Measurements from ENCODE around the gene GTF2H1.
A peak's percentile ranks its signal among the peaks of the same experiment; 100 is the strongest.

GTF2H1 gene

GRCh38 chr11:18321969-18322711, at the start of gene GTF2H1, which contains the start of gene HPS5:
Gene GTF2H1, plus strand, starts transcription at chr11:18322567. Its CDS starts 10,508 bp downstream, at chr11:18333075.
Gene HPS5, minus strand, starts transcription at chr11:18322140. Its CDS starts 4,282 bp downstream, at chr11:18317858.
- peak; percentile 95 for DNase-seq

GRCh38 chr11:18277565-18278271, 44.6 kb upstream of the GTF2H1 start:
- DNase-seq = no peak

GRCh38 chr11:18280438-18281045, 41.8 kb upstream of the GTF2H1 start:
- DNase-seq = no peak

- DNase-seq = no peak
These were observed 39.7 kb upstream of the GTF2H1 start for GRCh38 chr11:18282626-18283025.

DNA sequence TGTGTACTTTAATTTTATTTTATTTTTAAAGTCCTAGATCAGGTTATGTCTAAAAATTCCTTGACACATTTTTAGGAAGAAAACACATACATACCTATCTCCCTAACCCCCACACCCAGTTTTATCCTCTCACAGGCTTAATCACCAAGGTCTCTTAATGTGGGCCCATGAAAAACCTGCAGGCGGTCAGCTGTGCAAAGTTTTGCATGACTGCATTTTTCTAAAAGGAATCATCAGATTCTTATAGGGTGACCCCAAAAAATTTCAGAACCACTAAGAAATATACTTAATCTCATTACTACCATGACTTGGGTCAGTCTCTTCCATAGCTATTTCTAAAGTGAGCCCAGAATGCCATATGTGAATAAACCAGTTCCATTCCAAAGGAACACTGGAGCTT, 36.5 kb upstream of the GTF2H1 start:
- DNase-seq = no peak

DNA sequence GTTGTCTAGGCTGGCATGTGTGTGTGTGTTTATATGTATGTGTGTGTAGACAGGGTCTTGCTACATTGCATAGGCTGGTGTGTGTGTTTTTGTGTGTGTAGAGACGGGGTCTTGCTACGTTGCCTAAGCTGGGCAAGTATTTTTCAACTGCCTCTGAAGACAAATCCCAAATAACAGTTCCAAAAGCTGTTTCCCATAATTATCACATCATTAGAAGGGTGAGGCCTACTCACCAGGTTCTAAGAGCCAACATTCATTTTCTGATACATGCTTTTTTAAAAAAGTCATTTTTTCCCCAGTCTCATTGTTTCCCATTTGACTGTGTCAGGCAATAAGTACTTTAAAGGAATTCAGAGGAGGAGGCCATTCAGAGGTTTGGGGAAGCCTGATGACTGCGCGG, 33.5 kb upstream of the GTF2H1 start:
- no peak for DNase-seq

- DNase-seq = no peak
These were observed 27.5 kb upstream of the GTF2H1 start for GRCh38 chr11:18294862-18295261.

- DNase-seq = no peak
These were observed 27.1 kb upstream of the GTF2H1 start for GRCh38 chr11:18295316-18295715.

GRCh38 chr11:18299721-18300120, 22.6 kb upstream of the GTF2H1 start:
- no peak for DNase-seq

GRCh38 chr11:18304745-18305144, 17.6 kb upstream of the GTF2H1 start:
- no peak for DNase-seq

- no peak for DNase-seq
These were observed 14.8 kb upstream of the GTF2H1 start for GRCh38 chr11:18307461-18308139.

- no peak for DNase-seq
These were observed 14.1 kb upstream of the GTF2H1 start for GRCh38 chr11:18308242-18308641.

DNA sequence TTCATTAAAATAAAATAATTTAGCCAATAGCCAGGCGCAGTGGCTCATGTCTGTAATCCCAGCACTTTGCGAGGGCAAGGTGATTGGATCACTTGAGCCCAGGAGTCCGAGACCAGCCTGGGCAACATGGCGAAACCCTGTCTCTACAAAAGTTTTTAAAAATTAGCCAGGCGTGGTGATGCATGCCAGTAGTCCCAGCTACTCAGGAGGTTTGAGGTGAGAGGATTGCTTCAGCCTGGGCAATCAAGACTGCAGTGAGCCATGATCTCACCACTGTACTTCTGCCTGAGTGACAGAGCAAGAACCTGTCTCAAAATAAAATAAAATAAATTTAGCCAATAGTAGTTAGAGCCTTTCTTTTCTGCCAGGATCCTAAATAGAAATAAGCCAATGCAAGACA, 12.7 kb upstream of the GTF2H1 start:
- DNase-seq = no peak

DNA sequence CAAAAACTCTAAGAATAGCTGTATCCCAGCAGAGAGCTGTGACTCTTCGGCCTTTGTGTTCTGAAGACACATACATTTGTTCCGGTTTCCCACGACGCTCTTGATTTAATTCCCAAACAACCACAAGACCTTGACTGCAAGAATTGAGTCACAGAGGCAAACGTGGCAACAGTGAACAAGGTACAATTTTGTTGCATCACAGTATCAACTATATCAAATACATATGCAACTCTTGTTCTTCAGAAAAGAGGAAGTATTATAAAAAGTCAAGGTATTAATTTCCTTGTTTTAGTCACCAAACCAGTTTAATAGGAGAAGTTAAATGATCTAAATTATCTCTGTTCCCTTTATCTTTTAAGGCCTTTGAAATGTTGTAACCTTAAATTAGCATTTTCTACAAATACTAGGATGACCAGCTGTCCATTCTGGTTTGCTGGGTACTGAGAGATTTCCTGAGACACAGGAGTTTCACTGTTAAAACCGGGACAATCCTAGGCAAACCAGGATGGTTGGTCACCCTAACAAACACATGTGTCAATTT, 11.5 kb upstream of the GTF2H1 start:
- DNase-seq = no peak

DNA sequence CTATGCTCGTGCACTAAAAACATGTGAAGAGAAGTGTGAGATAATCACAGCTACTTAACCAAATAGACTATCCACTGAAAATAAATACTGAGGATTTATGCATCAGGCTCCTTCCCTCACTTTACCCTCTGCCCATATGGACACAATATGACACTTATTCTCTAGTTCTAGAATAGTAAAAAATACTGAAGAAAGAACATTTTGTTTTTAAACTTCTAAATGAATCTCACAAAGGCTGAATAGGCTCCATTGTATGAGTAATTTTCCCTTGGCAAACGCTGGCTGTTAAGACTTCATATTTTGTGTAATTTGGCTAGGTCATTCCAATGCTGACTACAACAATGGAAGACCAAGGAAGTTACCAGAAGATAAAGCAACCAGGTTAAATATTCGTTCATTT, 10.4 kb upstream of the GTF2H1 start:
- DNase-seq = no peak

- DNase-seq = peak; percentile 49
These were observed 9.5 kb upstream of the GTF2H1 start for GRCh38 chr11:18312663-18313420.

GRCh38 chr11:18313965-18314763, 8.2 kb upstream of the GTF2H1 start:
- DNase-seq = no peak

- DNase-seq = no peak
These were observed 7.4 kb upstream of the GTF2H1 start for GRCh38 chr11:18314784-18315523.

DNA sequence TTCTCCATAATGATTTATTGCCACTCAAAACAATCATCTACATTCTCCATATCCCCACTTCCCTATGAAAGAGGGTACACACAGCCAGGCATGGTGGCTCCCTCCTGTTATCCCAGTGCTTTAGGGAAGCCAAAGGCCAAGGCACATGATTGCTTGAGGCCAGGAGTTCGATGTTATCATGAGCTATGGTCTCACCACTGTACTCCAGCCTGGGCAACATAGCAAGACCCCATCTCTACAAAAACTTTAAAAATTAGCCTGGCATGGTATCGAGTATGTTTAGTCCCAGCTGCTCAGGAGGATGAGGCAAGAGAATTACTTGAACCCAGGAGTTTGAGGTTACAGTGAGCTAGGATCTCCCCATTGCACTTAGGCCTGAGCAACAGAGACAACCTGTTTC, 6.5 kb upstream of the GTF2H1 start:
- no peak for DNase-seq

DNA sequence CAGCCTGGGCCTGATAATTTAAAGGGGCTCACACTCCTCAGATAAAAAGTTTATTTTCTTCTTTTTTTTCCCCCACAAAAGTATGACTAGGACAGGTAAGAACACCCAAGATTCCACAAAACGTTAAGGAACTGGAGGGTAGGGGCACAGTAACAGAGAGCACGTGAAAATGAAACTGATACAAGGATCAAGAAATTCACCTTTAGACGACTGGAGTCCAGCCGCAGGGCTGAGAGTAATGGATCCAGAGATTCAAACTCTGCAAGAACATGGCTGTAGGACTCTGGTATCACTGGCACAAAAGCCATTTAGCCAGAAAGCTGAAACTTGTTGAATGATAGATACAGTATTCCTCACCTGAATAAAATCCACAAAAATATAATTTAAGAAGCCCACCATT, 4.8 kb upstream of the GTF2H1 start:
- no peak for DNase-seq

- no peak for DNase-seq
These were observed 2.5 kb upstream of the GTF2H1 start for GRCh38 chr11:18319914-18320313.

Data from kidney glomerular epithelial cell (primary cell).